GM12878 (cell line): Measurements from ENCODE around the gene VASH1. TPM values are rescaled to one million over a fixed set of nuclear protein-coding genes. Genes with fewer than 3 reads are reported as not detected.

ENCODE experiments used
- ATAC-seq: fragments of 200-7000 bp; cut with Tn5 transposase; 3 replicates; pipeline ENCODE4 v1.9.1; 2020; ENCODE audit warnings: mild to moderate bottlenecking, moderate library complexity
- BruUV-seq: library from RNA; stranded (reverse); fragments of 400-500 nt; replicated peaks from 2 replicates; lab custom pipeline; 2021; lab: Mats Ljungman, UMichigan
- CTCF ChIA-PET: fragments of 300-600 bp; sonication (Branson Sonifier 250); formaldehyde crosslinking; extraction: SDS; loops from one replicate; lab custom pipeline; 2021; ENCODE audit warnings: inconsistent platforms; lab: Yijun Ruan, JAX
- POLR2A ChIA-PET: fragments of 350-600 bp; formaldehyde crosslinking; extraction: SDS; loops from one replicate; lab custom pipeline; 2021; ENCODE audit warnings: inconsistent platforms; lab: Charles Lee
- RAD21 ChIA-PET: fragments of 300-600 bp; sonication (Branson Sonifier 250); formaldehyde crosslinking; loops from one replicate; lab custom pipeline; 2023; ENCODE audit warnings: antibody characterized with exemption; ENCODE audit not compliant: unreplicated experiment; lab: Charles Lee
- SMC1A ChIA-PET: fragments of 300-600 bp; sonication (Branson Sonifier 250); formaldehyde crosslinking; loops from one replicate; lab custom pipeline; 2023; ENCODE audit not compliant: unreplicated experiment, uncharacterized antibody; lab: Charles Lee
- DNase-seq: peaks from one replicate; pipeline ENCODE4 v3.0.0-alpha.2; 2011; ENCODE audit warnings: low read depth, low spot score
- FAIRE-seq: peaks from 3 replicates; lab custom pipeline; 2011; peaks lifted over from hg19 to GRCh38; lab: Jason Lieb, UNC
- H2AFZ ChIP-seq: 2 replicates; pipeline ENCODE4 v1.6.0; 2011; ENCODE audit warnings: low read depth, low read length, control low read depth; ENCODE audit not compliant: control insufficient read depth
- H3K27ac ChIP-seq: 2 replicates; pipeline ENCODE4 v1.5.1; 2011; ENCODE audit warnings: control low read depth; ENCODE audit not compliant: control insufficient read depth, insufficient read depth
- H3K27me3 ChIP-seq, 2 experiments: replicated peaks in 1 of 2; 2 replicates each; pipeline versions ENCODE4 v1.6.0 to v1.6.1; 2011; ENCODE audit warnings: low read length in 1 of 2; ENCODE audit not compliant: control insufficient read depth in 2 of 2, insufficient read depth in 2 of 2
- H3K36me3 ChIP-seq, 2 experiments: 2 replicates each; pipeline ENCODE4 v1.5.1; 2011; ENCODE audit warnings: low read length in 1 of 2; ENCODE audit not compliant: control insufficient read depth in 2 of 2, insufficient read depth in 2 of 2
- H3K4me1 ChIP-seq: 2 replicates; pipeline ENCODE4 v1.6.1; 2011; ENCODE audit warnings: mild to moderate bottlenecking, low read length, moderate library complexity, mixed read lengths; ENCODE audit not compliant: control insufficient read depth, insufficient read depth
- H3K4me2 ChIP-seq: 2 replicates; pipeline ENCODE4 v1.6.0; 2011; ENCODE audit warnings: control low read depth; ENCODE audit not compliant: control insufficient read depth, insufficient read depth
- H3K4me3 ChIP-seq: fragments of 200-600 bp; sonication (generic); 2 replicates; pipeline ENCODE4 v1.5.1; 2016
- H3K79me2 ChIP-seq: 2 replicates; pipeline ENCODE4 v1.6.0; 2011; ENCODE audit warnings: low read length; ENCODE audit not compliant: control insufficient read depth, insufficient read depth
- H3K9ac ChIP-seq: 2 replicates; pipeline ENCODE4 v1.8.0; 2011; ENCODE audit warnings: low read length, control low read depth, mixed read lengths; ENCODE audit not compliant: control insufficient read depth, insufficient read depth
- H3K9me3 ChIP-seq: replicated peaks from 3 replicates; pipeline ENCODE4 v1.5.1; 2011; ENCODE audit warnings: mild to moderate bottlenecking, low read length; ENCODE audit not compliant: control insufficient read depth, insufficient read depth
- H4K20me1 ChIP-seq: 2 replicates; pipeline ENCODE4 v1.6.0; 2011; ENCODE audit not compliant: control insufficient read depth, insufficient read depth
- DPF2 ChIP-seq: fragments of 450-650 bp; IDR thresholded peaks from 2 replicates; pipeline ENCODE4 v1.6.1; 2017; ENCODE audit warnings: mild to moderate bottlenecking
- EED ChIP-seq: sonication (generic); IDR thresholded peaks from 2 replicates; pipeline ENCODE4 v1.6.1; 2016; ENCODE audit warnings: antibody characterized with exemption, low read depth
- HDAC6 ChIP-seq: fragments of 200-600 bp; sonication (generic); IDR thresholded peaks from one replicate; pipeline ENCODE4 v1.8.0; 2017; ENCODE audit warnings: antibody characterized with exemption; ENCODE audit not compliant: unreplicated experiment
- IKZF1 ChIP-seq: fragments of 450-650 bp; conservative IDR thresholded peaks from 2 replicates; pipeline ENCODE4 v1.6.1; 2017; ENCODE audit warnings: antibody characterized with exemption, mild to moderate bottlenecking
- POLR2AphosphoS2 ChIP-seq: IDR thresholded peaks from 2 replicates; pipeline ENCODE4 v1.6.1; 2011; ENCODE audit warnings: low read depth, mild to moderate bottlenecking, low read length, improper control_type of control experiment, moderate library complexity
- POLR2AphosphoS5 ChIP-seq: IDR thresholded peaks from 2 replicates; pipeline ENCODE4 v1.6.1; 2011; ENCODE audit warnings: mild to moderate bottlenecking, low read length, inconsistent platforms
- POU2F2 ChIP-seq: IDR thresholded peaks from 3 replicates; pipeline ENCODE4 v1.6.1; 2011; ENCODE audit warnings: low read depth, mild to moderate bottlenecking, low read length, borderline replicate concordance
- SIN3A ChIP-seq: IDR thresholded peaks from 2 replicates; pipeline ENCODE4 v1.6.1; 2012; ENCODE audit warnings: low read depth, low read length, improper control_type of control experiment
- SMARCA5 ChIP-seq: fragments of 450-650 bp; IDR thresholded peaks from 2 replicates; pipeline ENCODE4 v1.6.1; 2017; ENCODE audit warnings: mild to moderate bottlenecking
- SPI1 ChIP-seq: IDR thresholded peaks from 2 replicates; pipeline ENCODE4 v1.6.1; 2011; ENCODE audit warnings: low read depth, mild to moderate bottlenecking, low read length, moderate library complexity, borderline replicate concordance; ENCODE audit not compliant: insufficient read depth
- TCF3 ChIP-seq: IDR thresholded peaks from 2 replicates; pipeline ENCODE4 v1.6.1; 2012; ENCODE audit warnings: low read depth, mild to moderate bottlenecking, low read length, borderline replicate concordance; ENCODE audit not compliant: insufficient read depth
- ZNF24 ChIP-seq: fragments of 450-650 bp; IDR thresholded peaks from 2 replicates; pipeline ENCODE4 v1.6.1; 2017; ENCODE audit warnings: antibody characterized with exemption, mild to moderate bottlenecking
- WGBS: methylation state at CpG from one replicate; pipeline ENCODE4 v1.1.6; 2016; ENCODE audit warnings: low lambda C conversion rate; ENCODE audit not compliant: insufficient replicate concordance, insufficient coverage; ENCODE audit errors: missing lambda C conversion rate; 5-methylcytosine and 5-hydroxymethylcytosine counted together
- in situ Hi-C: fragments of 300-500 bp; cut with MboI; formaldehyde crosslinking; loops from 9 replicates; pipeline ENCODE4 v1.14.3; 2018; ENCODE audit warnings: mixed read lengths
- intact Hi-C: fragments of 100-400 bp; cut with micrococcal nuclease; formaldehyde crosslinking; loops from one replicate; pipeline ENCODE4 v1.14.2; 2022; ENCODE audit not compliant: unreplicated experiment
- polyA plus RNA-seq, 11 experiments: library from polyadenylated mRNA; depleted of rRNA in 4 of 11; unstranded in 6 of 11; stranded (reverse) in 5 of 11; fragments of >200 nt; fragmentation: Nextera tagmentation in 4 of 11; fragmentation: Illumina TruSeq in 1 of 11; extraction: Ambion mirVana in 4 of 11; extraction: Trizol in 1 of 11; gene quantifications; 1 replicate in 1 of 11; 2 replicates in 10 of 11; pipeline versions ENCODE4 v1.2.1 to v1.2.3, GENCODE V29; 2011 to 2016; ENCODE audit warnings: inconsistent platforms in 2 of 11, missing spikeins in 2 of 11, low read depth in 1 of 11
- total RNA-seq, 4 experiments: library from RNA; depleted of rRNA in 3 of 4; stranded (reverse); fragments of >200 nt in 3 of 4; fragmentation: Illumina TruSeq in 1 of 4; extraction: Trizol in 1 of 4; gene quantifications; 2 replicates each; pipeline versions ENCODE4 v1.2.1 to v1.2.3, GENCODE V29; 2013 to 2021
- TF ChIP-seq, protein P1 (sequence below): fragments of 150-350 bp; IDR thresholded peaks from 2 replicates; pipeline ENCODE4 v1.6.1; 2014; ENCODE audit warnings: mild to moderate bottlenecking, low read depth, low read length
- TF ChIP-seq, protein P2 (sequence below): IDR thresholded peaks from 2 replicates; pipeline ENCODE4 v1.6.1; 2011; ENCODE audit warnings: mild to moderate bottlenecking, low read depth, low read length, moderate library complexity; ENCODE audit not compliant: insufficient replicate concordance
- TF ChIP-seq, protein P3 (sequence below): fragments of 450-650 bp; IDR thresholded peaks from 2 replicates; pipeline ENCODE4 v1.6.1; 2017; ENCODE audit warnings: mild to moderate bottlenecking, low read depth, inconsistent platforms; ENCODE audit not compliant: poor library complexity, severe bottlenecking

VASH1 gene
- total and polyA plus RNA-seq, 10 of the 15 experiments (the other 5 are each of a cell fraction or from before 2014, with no cell fraction given): 0.06 to 2.3 (median 0.53) TPM

DNA sequence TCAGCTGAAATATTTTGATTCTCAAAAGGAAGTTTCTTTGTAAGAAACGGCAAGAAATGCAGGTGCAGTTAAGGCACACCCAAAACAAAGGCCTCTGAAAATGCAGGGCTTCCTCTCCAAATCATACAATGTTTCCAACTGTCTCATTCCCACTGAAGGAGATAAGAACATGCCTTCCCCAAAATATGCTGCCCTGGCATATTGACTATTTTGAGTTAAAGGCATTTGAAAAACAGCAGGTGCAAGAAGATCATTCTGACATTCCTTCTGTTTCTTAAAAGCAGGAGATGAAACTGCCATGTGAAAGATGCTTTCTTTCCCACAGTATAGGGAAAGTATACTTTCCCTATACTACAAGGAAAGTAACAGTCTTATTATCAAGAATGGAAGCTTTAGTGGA lies 33.4 kb upstream of the VASH1 start:
- DNase-seq (no peak), ATAC-seq (no peak), FAIRE-seq (no peak)
- H3K4me3 ChIP-seq: no peak overlapping the region
- WGBS: 35% methylated on average over 1 of the region's 1 CpG
- H4K20me1 ChIP-seq: no peaks in the 10 kb centered on the region
- H3K9me3 ChIP-seq: no peaks in the 10 kb centered on the region
- SMC1A ChIA-PET: no interaction called here
- H3K4me1 ChIP-seq: no peaks in the 10 kb centered on the region
- H2AFZ ChIP-seq: no peak overlapping the region
- RAD21 ChIA-PET: no interaction called here
- no peaks in the 10 kb centered on the region; a peak in 1 of 4 replicates for H3K27me3 ChIP-seq
- no TSS peak for BruUV-seq
- H3K9ac ChIP-seq: no peak overlapping the region
- in situ Hi-C loops: no loop called here
- no peaks in the 10 kb centered on the region for H3K79me2 ChIP-seq
- no peaks in the 10 kb centered on the region for H3K36me3 ChIP-seq
- TF ChIP-seq, protein P1, sequence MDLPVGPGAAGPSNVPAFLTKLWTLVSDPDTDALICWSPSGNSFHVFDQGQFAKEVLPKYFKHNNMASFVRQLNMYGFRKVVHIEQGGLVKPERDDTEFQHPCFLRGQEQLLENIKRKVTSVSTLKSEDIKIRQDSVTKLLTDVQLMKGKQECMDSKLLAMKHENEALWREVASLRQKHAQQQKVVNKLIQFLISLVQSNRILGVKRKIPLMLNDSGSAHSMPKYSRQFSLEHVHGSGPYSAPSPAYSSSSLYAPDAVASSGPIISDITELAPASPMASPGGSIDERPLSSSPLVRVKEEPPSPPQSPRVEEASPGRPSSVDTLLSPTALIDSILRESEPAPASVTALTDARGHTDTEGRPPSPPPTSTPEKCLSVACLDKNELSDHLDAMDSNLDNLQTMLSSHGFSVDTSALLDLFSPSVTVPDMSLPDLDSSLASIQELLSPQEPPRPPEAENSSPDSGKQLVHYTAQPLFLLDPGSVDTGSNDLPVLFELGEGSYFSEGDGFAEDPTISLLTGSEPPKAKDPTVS: no peak
- TF ChIP-seq POU2F2 (no peak), TCF3 (no peak), SMARCA5 (no peak), EED (no peak), POLR2AphosphoS5 (no peak), SPI1 (no peak), ZNF24 (no peak), POLR2AphosphoS2 (no peak), IKZF1 (no peak), DPF2 (no peak), SIN3A (no peak), HDAC6 (no peak)
- TF ChIP-seq, protein P2, sequence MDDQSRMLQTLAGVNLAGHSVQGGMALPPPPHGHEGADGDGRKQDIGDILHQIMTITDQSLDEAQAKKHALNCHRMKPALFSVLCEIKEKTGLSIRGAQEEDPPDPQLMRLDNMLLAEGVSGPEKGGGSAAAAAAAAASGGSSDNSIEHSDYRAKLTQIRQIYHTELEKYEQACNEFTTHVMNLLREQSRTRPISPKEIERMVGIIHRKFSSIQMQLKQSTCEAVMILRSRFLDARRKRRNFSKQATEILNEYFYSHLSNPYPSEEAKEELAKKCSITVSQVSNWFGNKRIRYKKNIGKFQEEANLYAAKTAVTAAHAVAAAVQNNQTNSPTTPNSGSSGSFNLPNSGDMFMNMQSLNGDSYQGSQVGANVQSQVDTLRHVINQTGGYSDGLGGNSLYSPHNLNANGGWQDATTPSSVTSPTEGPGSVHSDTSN: no peak
- TF ChIP-seq, protein P3, sequence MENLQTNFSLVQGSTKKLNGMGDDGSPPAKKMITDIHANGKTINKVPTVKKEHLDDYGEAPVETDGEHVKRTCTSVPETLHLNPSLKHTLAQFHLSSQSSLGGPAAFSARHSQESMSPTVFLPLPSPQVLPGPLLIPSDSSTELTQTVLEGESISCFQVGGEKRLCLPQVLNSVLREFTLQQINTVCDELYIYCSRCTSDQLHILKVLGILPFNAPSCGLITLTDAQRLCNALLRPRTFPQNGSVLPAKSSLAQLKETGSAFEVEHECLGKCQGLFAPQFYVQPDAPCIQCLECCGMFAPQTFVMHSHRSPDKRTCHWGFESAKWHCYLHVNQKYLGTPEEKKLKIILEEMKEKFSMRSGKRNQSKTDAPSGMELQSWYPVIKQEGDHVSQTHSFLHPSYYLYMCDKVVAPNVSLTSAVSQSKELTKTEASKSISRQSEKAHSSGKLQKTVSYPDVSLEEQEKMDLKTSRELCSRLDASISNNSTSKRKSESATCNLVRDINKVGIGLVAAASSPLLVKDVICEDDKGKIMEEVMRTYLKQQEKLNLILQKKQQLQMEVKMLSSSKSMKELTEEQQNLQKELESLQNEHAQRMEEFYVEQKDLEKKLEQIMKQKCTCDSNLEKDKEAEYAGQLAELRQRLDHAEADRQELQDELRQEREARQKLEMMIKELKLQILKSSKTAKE: no peak
- TF ChIP-seq, all 136 proteins: peak for 0
- CTCF ChIA-PET: interaction anchor here (2.4 kb wide), 1 partner anchor 18 kb away, joined by 8 read pairs; no protein-coding TSS in a partner anchor
- POLR2A ChIA-PET: no interaction called here
- intact Hi-C loops: no loop called here
- H3K4me2 ChIP-seq: no peak overlapping the region
- H3K27ac ChIP-seq: no peak overlapping the region
